HCT116 (cell line): Measurements from ENCODE around the gene SLC2A4. TPM values are rescaled to one million over a fixed set of nuclear protein-coding genes. Genes with fewer than 3 reads are reported as not detected.

Source experiments
- ATAC-seq: fragments of 200-7000 bp; cut with Tn5 transposase; 2 replicates; pipeline ENCODE4 v1.9.1; 2020; ENCODE audit warnings: mild to moderate bottlenecking, moderate library complexity
- BruUV-seq: library from RNA; stranded (reverse); fragments of 400-500 nt; replicated peaks from 2 replicates; lab custom pipeline; 2021; lab: Mats Ljungman, UMichigan
- CTCF ChIA-PET: fragments of 300-600 bp; sonication (Branson Sonifier 250); formaldehyde crosslinking; loops from one replicate; lab custom pipeline; 2021; ENCODE audit warnings: antibody characterized with exemption; lab: Charles Lee
- POLR2A ChIA-PET: fragments of 300-600, 350-600 bp; sonication (Branson Sonifier 250); formaldehyde crosslinking; loops from one replicate; lab custom pipeline; 2021; ENCODE audit warnings: antibody characterized with exemption; lab: Charles Lee
- RAD21 ChIA-PET, 2 experiments: fragments of 300-600 bp; sonication (Branson Sonifier 250); formaldehyde crosslinking; loops; one replicate each; lab custom pipeline; 2023; ENCODE audit warnings: low total read pairs in 2 of 2; ENCODE audit not compliant: uncharacterized antibody in 2 of 2, unreplicated experiment in 2 of 2, low non-redundant PET in 1 of 2; lab: Charles Lee
- DNase-seq: peaks from one replicate; pipeline ENCODE4 v3.0.0-alpha.2; 2010; ENCODE audit warnings: low read depth, low spot score
- H2AFZ ChIP-seq: fragments of 200-600 bp; shearing (Covaris generic), sonication (generic); 2 replicates; pipeline ENCODE4 v1.6.1; 2017; ENCODE audit warnings: low read depth, mixed run types, mixed read lengths, antibody characterized with exemption, low read length; ENCODE audit not compliant: poor library complexity, severe bottlenecking
- H3K27ac ChIP-seq: 2 replicates; pipeline ENCODE4 v1.5.1; 2012; ENCODE audit warnings: low read depth, low read length
- H3K27me3 ChIP-seq: fragments of 200-600 bp; sonication (generic); 2 replicates; pipeline ENCODE4 v1.6.1; 2016; ENCODE audit warnings: mixed run types, low read length, mixed read lengths; ENCODE audit not compliant: insufficient read depth
- H3K36me3 ChIP-seq, 2 experiments: fragments of 200-500 bp in 1 of 2; fragments of 200-600 bp in 1 of 2; sonication (Bioruptor generic) in 1 of 2; sonication (generic) in 1 of 2; 2 replicates each; pipeline versions ENCODE4 v1.5.1 to v1.6.1; 2014 to 2016; ENCODE audit warnings: low read length in 2 of 2, inconsistent platforms in 1 of 2, mixed read lengths in 1 of 2, mixed run types in 1 of 2; ENCODE audit not compliant: insufficient read depth in 2 of 2, control insufficient read depth in 1 of 2
- H3K4me1 ChIP-seq, 2 experiments: fragments of 200-600 bp in 1 of 2; sonication (generic) in 1 of 2; 2 replicates each; pipeline versions ENCODE4 v1.5.1 to v1.6.1; 2012 to 2017; ENCODE audit warnings: low read length in 2 of 2, inconsistent platforms in 1 of 2, mild to moderate bottlenecking in 1 of 2, mixed read lengths in 1 of 2, mixed run types in 1 of 2, moderate library complexity in 1 of 2; ENCODE audit not compliant: insufficient read depth in 2 of 2, control insufficient read depth in 1 of 2
- H3K4me2 ChIP-seq: fragments of 200-600 bp; sonication (generic); 2 replicates; pipeline ENCODE4 v1.6.1; 2017; ENCODE audit warnings: mixed run types, low read length, mixed read lengths
- H3K4me3 ChIP-seq, 2 experiments: fragments of 200-600 bp in 1 of 2; sonication (generic) in 1 of 2; replicated peaks in 1 of 2; 2 replicates each; pipeline ENCODE4 v1.5.1; 2011 to 2016; ENCODE audit warnings: low read length in 2 of 2, control low read depth in 1 of 2, low read depth in 1 of 2, mild to moderate bottlenecking in 1 of 2, mixed read lengths in 1 of 2, mixed run types in 1 of 2
- H3K79me2 ChIP-seq: fragments of 200-600 bp; sonication (generic); 2 replicates; pipeline ENCODE4 v1.6.1; 2017; ENCODE audit warnings: mild to moderate bottlenecking, mixed run types, low read length, moderate library complexity, mixed read lengths; ENCODE audit not compliant: insufficient read depth
- H3K9ac ChIP-seq: fragments of 200-600 bp; sonication (generic); 2 replicates; pipeline ENCODE4 v1.6.1; 2016; ENCODE audit warnings: low read length, mixed read lengths
- H3K9me2 ChIP-seq: fragments of 200-600 bp; sonication (generic), shearing (Covaris generic); 2 replicates; pipeline ENCODE4 v1.6.1; 2017; ENCODE audit warnings: mixed run types, mild to moderate bottlenecking, moderate library complexity; ENCODE audit not compliant: insufficient read depth
- H3K9me3 ChIP-seq, 2 experiments: fragments of 200-500 bp in 1 of 2; fragments of 200-600 bp in 1 of 2; sonication (Bioruptor generic) in 1 of 2; sonication (generic) in 1 of 2; 2 replicates each; pipeline ENCODE4 v1.6.1; 2014 to 2017; ENCODE audit warnings: low read length in 2 of 2, mixed read lengths in 2 of 2, inconsistent platforms in 1 of 2, low read depth in 1 of 2, mild to moderate bottlenecking in 1 of 2, mixed run types in 1 of 2, moderate library complexity in 1 of 2; ENCODE audit not compliant: control insufficient read depth in 1 of 2, insufficient read depth in 1 of 2
- H4K20me1 ChIP-seq: fragments of 200-600 bp; sonication (generic), shearing (Covaris generic); 2 replicates; pipeline ENCODE4 v1.6.1; 2017; ENCODE audit warnings: mixed run types, mild to moderate bottlenecking, moderate library complexity; ENCODE audit not compliant: insufficient read depth
- ATF3 ChIP-seq: IDR thresholded peaks from 2 replicates; pipeline ENCODE4 v1.6.1; 2012
- CBX3 ChIP-seq: IDR thresholded peaks from 2 replicates; pipeline ENCODE4 v1.6.1; 2012; ENCODE audit warnings: low read depth
- CEBPB ChIP-seq: IDR thresholded peaks from 2 replicates; pipeline ENCODE4 v1.6.1; 2012; ENCODE audit warnings: low read depth
- EGR1 ChIP-seq: IDR thresholded peaks from 2 replicates; pipeline ENCODE4 v1.6.1; 2012; ENCODE audit warnings: low read depth
- ELF1 ChIP-seq: IDR thresholded peaks from 2 replicates; pipeline ENCODE4 v1.6.1; 2012; ENCODE audit warnings: low read depth, borderline replicate concordance
- EZH2 ChIP-seq: fragments of 200-600 bp; sonication (generic); IDR thresholded peaks from 2 replicates; pipeline ENCODE4 v1.6.1; 2017; ENCODE audit warnings: antibody characterized with exemption, mixed run types
- EZH2phosphoT487 ChIP-seq: fragments of 200-600 bp; IDR thresholded peaks from 2 replicates; pipeline ENCODE4 v1.6.1; 2018; ENCODE audit warnings: antibody characterized with exemption, borderline replicate concordance
- FOSL1 ChIP-seq: IDR thresholded peaks from 2 replicates; pipeline ENCODE4 v1.6.1; 2012; ENCODE audit warnings: low read depth
- JUND ChIP-seq: IDR thresholded peaks from 2 replicates; pipeline ENCODE4 v1.6.1; 2012
- MAX ChIP-seq: IDR thresholded peaks from 2 replicates; pipeline ENCODE4 v1.6.1; 2012
- POLR2A ChIP-seq: IDR thresholded peaks from 2 replicates; pipeline ENCODE4 v1.7.0; 2011; ENCODE audit warnings: borderline replicate concordance; ENCODE audit not compliant: insufficient read depth, insufficient read length; ENCODE audit errors: extremely low read depth
- POLR2AphosphoS5 ChIP-seq: IDR thresholded peaks from 2 replicates; pipeline ENCODE4 v1.6.1; 2011; ENCODE audit warnings: mild to moderate bottlenecking, low read depth, low read length, moderate library complexity
- RAD21 ChIP-seq: IDR thresholded peaks from 2 replicates; pipeline ENCODE4 v1.6.1; 2012; ENCODE audit warnings: low read depth, mild to moderate bottlenecking
- REST ChIP-seq: IDR thresholded peaks from 2 replicates; pipeline ENCODE4 v1.6.1; 2012; ENCODE audit warnings: low read depth
- SIN3A ChIP-seq: IDR thresholded peaks from 2 replicates; pipeline ENCODE4 v1.6.1; 2012; ENCODE audit warnings: low read depth
- SP1 ChIP-seq: IDR thresholded peaks from 2 replicates; pipeline ENCODE4 v1.6.1; 2012; ENCODE audit warnings: low read depth
- TCF7L2 ChIP-seq: IDR thresholded peaks from 2 replicates; pipeline ENCODE4 v1.7.0; 2011; ENCODE audit warnings: borderline replicate concordance, inconsistent platforms; ENCODE audit not compliant: insufficient read depth, insufficient read length; ENCODE audit errors: extremely low read depth
- YY1 ChIP-seq: IDR thresholded peaks from 2 replicates; pipeline ENCODE4 v1.6.1; 2011; ENCODE audit warnings: low read length, low read depth, moderate library complexity, mild to moderate bottlenecking; ENCODE audit not compliant: insufficient replicate concordance; ENCODE audit errors: extremely low read depth
- ZBTB33 ChIP-seq: IDR thresholded peaks from 2 replicates; pipeline ENCODE4 v1.6.1; 2011; ENCODE audit warnings: mild to moderate bottlenecking, low read length, moderate library complexity; ENCODE audit not compliant: insufficient replicate concordance; ENCODE audit errors: extremely low read depth
- ZFX ChIP-seq: fragments of 450-650 bp; IDR thresholded peaks from 2 replicates; pipeline ENCODE4 v1.6.1; 2017
- ZNF274 ChIP-seq: fragments of 200-500 bp; sonication (Bioruptor generic); IDR thresholded peaks from 2 replicates; pipeline ENCODE4 v1.6.1; 2014; ENCODE audit warnings: mild to moderate bottlenecking, low read depth, low read length, inconsistent platforms
- intact Hi-C: fragments of 100-400 bp; cut with micrococcal nuclease; formaldehyde crosslinking; loops from 2 replicates; pipeline ENCODE4 v1.10.0; 2022
- total RNA-seq: library from RNA; stranded (reverse); gene quantifications from one replicate; pipeline ENCODE4 v1.2.1, GENCODE V29; 2021; ENCODE audit not compliant: unreplicated experiment

Gene SLC2A4
- total RNA-seq, 1 experiment from 2014 or later = 2.5 TPM

GRCh38 chr17:7242717-7243452 lies 38.6 kb upstream of the SLC2A4 start:
- H3K36me3 ChIP-seq = peaks cover 19 to 36% of the 10 kb centered on the region in 2 experiments; a peak in 3 of 4 replicates
- TF ChIP-seq POLR2A (no peak), CEBPB (no peak), ZNF274 (no peak), TCF7L2 (peak; percentile 76), EZH2phosphoT487 (no peak), EZH2 (no peak), REST (no peak), SP1 (peak; percentile 84), ELF1 (peak; percentile 46; the same call in 1 of the 2 replicates), SIN3A (peak; percentile 96), ATF3 (no peak), RAD21 (no peak; the same call in 1 of the 2 replicates), CBX3 (no peak; the same call in 1 of the 2 replicates), POLR2AphosphoS5 (peak; percentile 90), YY1 (no peak), MAX (peak; percentile 93), ZFX (no peak), ZBTB33 (no peak), JUND (peak; percentile 76), FOSL1 (peak; percentile 44), EGR1 (0 out of 2 replicates have a peak, but pooled peaks have one; percentile 60)

More at GRCh38 chr17:7242717-7243452, 38.6 kb upstream of the SLC2A4 start:
- peak overlapping the region; percentile 92 for H3K27ac ChIP-seq
- no TSS peak for BruUV-seq
- peak overlapping the region; percentile 85 for H3K9ac ChIP-seq
- no peaks in the 10 kb centered on the region for H3K9me2 ChIP-seq
- no peaks in the 10 kb centered on the region for H3K9me3 ChIP-seq
- intact Hi-C loops = no loop called here
- H3K4me3 ChIP-seq = peak overlapping the region; percentile 93 to 97
- ATAC-seq (peak; percentile 37), DNase-seq (peak; percentile 95)
- H3K79me2 ChIP-seq = peaks cover 49% of the 10 kb centered on the region
- peak overlapping the region; percentile 79 for H3K4me2 ChIP-seq
- POLR2A ChIA-PET = interaction anchor here (1.0 to 2.9 kb wide), 9 partner anchors 8 to 71 kb away, joined by 3 to 13 read pairs (median 4); partner anchors contain the start of genes ACADVL, CTDNEP1, DLG4 and DVL2
- RAD21 ChIA-PET = no interaction called here
- no peak overlapping the region for H2AFZ ChIP-seq
- H4K20me1 ChIP-seq = no peaks in the 10 kb centered on the region
- CTCF ChIA-PET = interaction anchor here (0.7 to 1.6 kb wide), 2 partner anchors 9 to 22 kb away, joined by 4 to 5 read pairs; partner anchors contain the start of gene CTDNEP1
- no peaks in the 10 kb centered on the region for H3K27me3 ChIP-seq
- H3K4me1 ChIP-seq = peaks cover 17 to 34% of the 10 kb centered on the region in 2 experiments
